Ectodermal cell (in vitro differentiated cells): ENCODE measurements around the gene DPYSL5.
A peak's percentile ranks its signal among the peaks of the same experiment; 100 is the strongest.

Experiments
- H3K27ac ChIP-seq: 2 replicates; pipeline ENCODE4 v1.7.0; 2013; ENCODE audit warnings: mild to moderate bottlenecking, low read depth, low read length; ENCODE audit not compliant: insufficient read depth, poor library complexity, severe bottlenecking
- H3K27me3 ChIP-seq: 2 replicates; pipeline ENCODE4 v1.7.0; 2013; ENCODE audit warnings: mild to moderate bottlenecking, low read length; ENCODE audit not compliant: insufficient read depth, control insufficient read depth, poor library complexity, severe bottlenecking
- H3K36me3 ChIP-seq: one replicate; pipeline ENCODE4 v1.7.0; 2013; ENCODE audit warnings: low read length; ENCODE audit not compliant: control insufficient read depth, insufficient read depth
- H3K4me1 ChIP-seq: one replicate; pipeline ENCODE4 v1.7.0; 2013; ENCODE audit warnings: low read length; ENCODE audit not compliant: control insufficient read depth, insufficient read depth
- H3K4me3 ChIP-seq: 2 replicates; pipeline ENCODE4 v1.7.0; 2013; ENCODE audit warnings: low read depth, low read length, control low read depth; ENCODE audit not compliant: insufficient read depth
- H3K9me3 ChIP-seq: 2 replicates; pipeline ENCODE4 v1.7.0; 2013; ENCODE audit warnings: mild to moderate bottlenecking, low read length, moderate library complexity; ENCODE audit not compliant: control insufficient read depth
- WGBS, 2 experiments: methylation state at CpG; one replicate each; pipeline ENCODE4 v1.1.7; 2013; ENCODE audit warnings: missing lambda C conversion rate in 2 of 2; 5-methylcytosine and 5-hydroxymethylcytosine counted together

DPYSL5 gene

DNA sequence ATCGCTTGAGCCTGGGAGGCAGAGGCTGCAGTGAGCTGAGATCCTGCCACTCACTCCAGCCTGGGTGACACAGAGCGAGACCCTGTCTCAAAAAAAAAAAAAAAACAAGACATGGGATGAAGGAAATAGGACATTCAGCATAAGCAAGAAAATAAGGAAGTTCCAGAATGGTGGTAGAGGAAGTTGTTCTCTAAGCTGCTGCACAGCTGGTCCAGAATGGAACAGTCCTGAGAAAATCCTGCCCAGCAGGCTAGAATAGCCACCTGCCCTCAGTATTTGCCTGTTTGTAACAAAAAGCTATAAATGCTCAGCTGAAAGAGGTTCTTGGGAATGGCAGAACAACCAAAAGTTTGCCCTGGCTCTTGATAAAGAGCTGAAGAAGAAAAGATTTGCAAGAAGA is 111.4 kb downstream of the DPYSL5 start:
- no peak overlapping the region for H3K4me3 ChIP-seq
- H3K9me3 ChIP-seq: no peaks in the 10 kb centered on the region
- WGBS, 2 experiments: 92 to 96% methylated on average over 2 of the region's 2 CpGs
- H3K36me3 ChIP-seq: no peaks in the 10 kb centered on the region
- no peak overlapping the region for H3K27ac ChIP-seq
- no peaks in the 10 kb centered on the region for H3K27me3 ChIP-seq
- no peaks in the 10 kb centered on the region for H3K4me1 ChIP-seq

DNA sequence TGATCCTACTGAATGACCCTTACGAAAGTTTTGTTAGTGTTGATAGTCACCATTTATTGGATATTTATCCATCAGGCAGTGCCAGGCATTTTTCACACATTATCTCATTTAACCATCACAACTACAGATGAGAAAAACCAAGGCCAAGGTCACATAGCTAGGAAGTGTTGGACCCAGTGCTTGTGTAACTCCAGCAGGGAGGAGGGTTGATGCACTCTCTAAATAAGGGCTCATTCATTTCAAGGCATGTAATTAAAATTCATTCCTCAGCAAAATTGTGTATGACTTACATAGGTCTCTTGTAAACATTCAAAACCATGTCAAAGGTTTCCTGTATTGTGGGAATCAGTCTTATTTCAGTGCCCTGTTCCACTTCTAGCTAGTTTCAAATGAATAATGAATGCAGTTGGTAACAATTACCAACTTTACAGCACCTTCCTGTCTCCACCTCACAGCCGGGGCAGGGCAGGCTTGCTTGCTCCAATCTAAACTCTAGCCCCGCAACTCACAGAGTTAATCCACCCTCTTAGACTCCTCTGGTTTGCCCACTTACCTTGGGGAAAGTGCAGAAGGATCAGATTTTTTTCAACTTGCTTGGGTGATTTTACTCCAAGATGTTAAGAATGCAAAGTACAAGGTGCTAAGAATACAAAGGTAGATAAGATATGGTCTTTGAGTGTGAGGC is 116.7 kb downstream of the DPYSL5 start:
- Histone ChIP-seq H3K9me3 (no peaks in the 10 kb centered on the region), H3K36me3 (no peaks in the 10 kb centered on the region), H3K27me3 (peaks cover 19% of the 10 kb centered on the region), H3K27ac (no peak overlapping the region), H3K4me1 (no peaks in the 10 kb centered on the region), H3K4me3 (no peak overlapping the region)
- 49 to 59% methylated on average over 3 of the region's 3 CpGs for WGBS, 2 experiments

GRCh38 chr2:26968001-26968400 is 120.1 kb downstream of the DPYSL5 start:
- Histone ChIP-seq H3K27ac (no peak overlapping the region), H3K9me3 (no peaks in the 10 kb centered on the region), H3K4me3 (no peak overlapping the region), H3K36me3 (no peaks in the 10 kb centered on the region), H3K27me3 (peaks cover 38% of the 10 kb centered on the region), H3K4me1 (peaks cover 4% of the 10 kb centered on the region)
- WGBS, 2 experiments: 67 to 68% methylated on average over 3 of the region's 3 CpGs

DNA sequence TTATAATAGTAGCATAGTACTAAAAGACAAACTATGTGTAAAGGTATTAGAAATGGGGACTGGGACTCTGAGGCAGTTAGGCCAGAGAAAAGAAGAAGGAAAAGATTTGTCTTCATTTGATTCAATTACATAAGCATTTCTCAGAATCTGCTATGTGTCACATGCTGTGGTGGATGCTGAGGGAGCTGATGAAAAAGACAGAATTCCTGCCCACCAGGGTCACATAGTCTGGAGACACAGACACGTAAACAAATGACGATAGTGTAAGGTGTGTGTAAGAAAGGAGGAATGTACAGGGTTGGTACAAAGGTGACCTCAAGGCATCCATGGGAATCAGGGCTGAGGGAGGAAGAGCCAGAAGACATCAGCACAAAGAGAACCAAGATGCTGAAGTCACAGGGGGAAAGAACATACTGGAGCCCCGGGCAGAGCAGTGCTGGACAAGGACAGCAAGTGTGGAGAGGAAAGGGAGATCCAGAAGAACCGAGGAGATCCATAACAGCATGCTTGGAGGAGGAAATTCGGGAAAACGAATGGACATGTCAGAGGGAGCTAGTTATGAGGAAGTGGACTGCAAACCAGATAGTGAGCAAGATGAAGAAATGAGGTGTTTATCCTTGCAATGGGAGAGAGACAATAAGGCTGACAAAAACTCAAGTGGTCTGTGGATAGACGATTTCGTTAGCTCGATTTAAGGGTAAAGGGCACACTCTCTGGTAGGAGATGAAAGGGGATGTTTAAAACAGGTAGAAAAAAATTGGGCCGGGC is 121.3 kb downstream of the DPYSL5 start:
- no peak overlapping the region for H3K27ac ChIP-seq
- WGBS, 2 experiments: 88 to 90% methylated on average over 10 of the region's 10 CpGs
- H3K9me3 ChIP-seq: no peaks in the 10 kb centered on the region
- peaks cover 38% of the 10 kb centered on the region for H3K27me3 ChIP-seq
- H3K4me1 ChIP-seq: peaks cover 4% of the 10 kb centered on the region
- H3K36me3 ChIP-seq: no peaks in the 10 kb centered on the region
- no peak overlapping the region for H3K4me3 ChIP-seq

- 0 to 1% methylated on average over 69 of the region's 69 CpGs for WGBS, 2 experiments
- no peak within 1 kb of the TSS for H3K27ac ChIP-seq
- no peaks in the 10 kb centered on the region for H3K9me3 ChIP-seq
- H3K4me3 ChIP-seq: peak within 1 kb of the TSS; percentile 68
- H3K36me3 ChIP-seq: no peaks in the 10 kb centered on the region
- H3K4me1 ChIP-seq: peaks cover 7% of the 10 kb centered on the region
- peaks cover 38% of the 10 kb centered on the region for H3K27me3 ChIP-seq
These were observed 122.5 kb downstream of the DPYSL5 start, which contains the start of gene MAPRE3 for GRCh38 chr2:26970244-26970927. Gene MAPRE3, plus strand, starts transcription at chr2:26970637. Its CDS starts 51,582 bp downstream, at chr2:27022219.

GRCh38 chr2:26970928-26971627 is 123.1 kb downstream of the DPYSL5 start:
- Histone ChIP-seq H3K9me3 (no peaks in the 10 kb centered on the region), H3K4me1 (peaks cover 7% of the 10 kb centered on the region), H3K4me3 (peak overlapping the region; percentile 68), H3K27ac (no peak overlapping the region), H3K36me3 (no peaks in the 10 kb centered on the region), H3K27me3 (peaks cover 38% of the 10 kb centered on the region)
- WGBS, 2 experiments: 6 to 7% methylated on average over 33 to 34 of the region's 34 CpGs

- Histone ChIP-seq H3K4me3 (no peak overlapping the region), H3K36me3 (no peaks in the 10 kb centered on the region), H3K27ac (no peak overlapping the region), H3K27me3 (peaks cover 38% of the 10 kb centered on the region), H3K9me3 (no peaks in the 10 kb centered on the region), H3K4me1 (peaks cover 7% of the 10 kb centered on the region)
- WGBS, 2 experiments: 85% methylated on average over 9 of the region's 9 CpGs
These were observed 124.2 kb downstream of the DPYSL5 start for GRCh38 chr2:26971911-26972786.

GRCh38 chr2:26974352-26974751 is 126.4 kb downstream of the DPYSL5 start:
- Histone ChIP-seq H3K27ac (no peak overlapping the region), H3K4me1 (peaks cover 7% of the 10 kb centered on the region), H3K4me3 (no peak overlapping the region), H3K36me3 (no peaks in the 10 kb centered on the region), H3K27me3 (peaks cover 21% of the 10 kb centered on the region), H3K9me3 (no peaks in the 10 kb centered on the region)
- WGBS, 2 experiments: 69 to 73% methylated on average over 5 of the region's 5 CpGs

DNA sequence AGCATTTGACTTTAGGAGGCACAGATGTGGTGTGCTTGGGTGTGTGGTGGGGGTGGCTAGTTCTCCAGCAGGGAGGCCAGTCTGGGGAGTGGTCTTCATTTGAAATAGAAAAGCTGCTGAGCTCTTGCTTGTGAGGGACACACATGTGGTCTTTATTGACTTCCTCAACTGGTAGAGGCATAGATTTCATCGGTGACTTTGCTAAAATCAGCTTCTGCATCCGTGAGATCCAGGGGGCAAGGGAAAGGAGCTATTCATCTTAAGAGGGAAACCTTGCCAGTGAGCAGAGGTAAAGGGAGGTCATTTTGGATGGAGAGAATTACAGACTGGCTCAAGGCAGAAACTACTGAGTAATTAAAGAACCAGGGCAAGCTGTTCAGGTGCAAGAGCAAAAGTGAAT is 127.2 kb downstream of the DPYSL5 start:
- Histone ChIP-seq H3K4me3 (no peak overlapping the region), H3K27me3 (peaks cover 17% of the 10 kb centered on the region), H3K4me1 (peaks cover 7% of the 10 kb centered on the region), H3K27ac (no peak overlapping the region), H3K9me3 (no peaks in the 10 kb centered on the region), H3K36me3 (no peaks in the 10 kb centered on the region)
- 8 to 18% methylated on average over 2 of the region's 2 CpGs for whole genome bisulfite sequencing, 2 experiments
